ENCODE measurements around the gene WDR64.
"Not testable (repeated sequence)": the region's sequence is repeated elsewhere in the genome, so short reads cannot be mapped to it uniquely, and the experiment has no call there.

Gene WDR64

DNA sequence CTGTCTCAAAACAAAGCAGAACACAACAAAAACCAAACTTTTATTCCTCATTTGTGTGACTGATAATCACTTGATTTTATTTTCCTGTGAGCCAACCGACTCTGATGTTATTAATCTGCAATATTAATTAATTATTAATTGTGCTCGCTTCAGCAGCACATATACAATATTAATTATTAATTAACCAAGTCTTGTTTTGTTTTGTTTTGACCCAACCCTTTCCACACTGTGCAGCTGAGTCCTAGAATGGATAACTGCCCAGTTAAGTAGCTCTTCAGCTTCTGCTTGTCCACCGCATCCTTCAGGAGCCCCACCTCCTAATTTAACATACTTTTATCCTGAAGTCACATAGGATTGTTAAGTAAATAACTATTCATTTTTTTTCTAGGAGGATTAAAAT, 148.6 kb downstream of the WDR64 start:
- no peak for DNase-seq (ENCODE audit: low read depth)

GRCh38 chr1:241802863-241803262, 150.8 kb downstream of the WDR64 start:
- DNase-seq (ENCODE audit: low read depth), result no peak

GRCh38 chr1:241804706-241805105, 152.6 kb downstream of the WDR64 start:
- not testable (repeated sequence) for DNase-seq (ENCODE audit: low read depth)

- DNase-seq (ENCODE audit: low read depth), result no peak
Measured at GRCh38 chr1:241808265-241808664, 156.2 kb downstream of the WDR64 start.

- DNase-seq (ENCODE audit: low read depth), result no peak
Measured at GRCh38 chr1:241810769-241811405, 158.8 kb downstream of the WDR64 start.

DNA sequence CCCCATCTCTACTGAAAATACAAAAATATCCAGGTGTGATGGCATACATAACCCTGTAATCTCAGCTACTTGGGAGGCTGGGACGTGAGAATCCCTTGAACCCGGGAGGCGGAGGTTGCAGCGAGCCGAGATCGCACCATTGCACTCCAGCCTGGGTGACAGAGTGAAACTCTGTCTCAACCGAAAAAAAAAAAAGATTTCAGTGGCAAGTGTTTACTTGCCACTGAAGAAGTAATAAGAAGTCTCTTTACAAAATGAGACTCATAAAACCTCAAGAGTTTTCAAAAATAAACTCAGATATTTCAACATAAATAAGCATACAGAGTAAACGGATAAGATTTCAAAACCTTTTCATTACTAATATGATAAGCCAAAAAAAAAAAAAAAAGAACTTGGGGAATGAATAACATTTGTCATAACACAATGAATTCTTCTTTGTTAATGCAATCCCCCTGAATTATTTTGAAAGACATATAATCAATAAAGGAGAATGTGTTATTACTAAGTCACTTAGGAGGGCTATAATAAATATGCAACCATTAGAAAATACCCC, 161.8 kb downstream of the WDR64 start:
- DNase-seq (ENCODE audit: low read depth), result no peak

GRCh38 chr1:241816008-241816407, 163.9 kb downstream of the WDR64 start:
- DNase-seq (ENCODE audit: low read depth), result no peak

DNA sequence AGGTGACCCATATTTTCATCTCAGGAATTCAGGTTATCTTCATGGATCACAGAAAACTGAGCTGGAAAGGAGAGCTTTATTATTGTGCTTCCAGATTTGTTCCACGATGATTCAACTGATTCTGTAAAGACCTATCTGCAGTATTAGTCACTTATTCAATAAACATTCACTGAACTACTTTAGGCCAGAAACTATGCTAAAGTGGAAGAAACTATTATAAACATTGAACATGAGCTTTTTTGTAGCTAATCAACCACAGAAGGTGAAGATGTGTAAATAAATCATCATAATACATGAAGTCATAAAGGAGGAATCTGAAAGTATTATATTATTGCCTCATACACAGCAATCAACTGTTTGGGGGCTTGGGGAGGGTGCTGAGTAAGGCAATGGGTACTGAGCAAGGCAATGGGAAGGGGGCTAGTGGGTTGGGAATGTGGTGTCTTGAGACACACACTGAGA, 165.3 kb downstream of the WDR64 start:
- peak; percentile 85 for DNase-seq (ENCODE audit: low read depth)

- DNase-seq (ENCODE audit: low read depth), result no peak
Measured at GRCh38 chr1:241817956-241818612, 166.0 kb downstream of the WDR64 start.

DNA sequence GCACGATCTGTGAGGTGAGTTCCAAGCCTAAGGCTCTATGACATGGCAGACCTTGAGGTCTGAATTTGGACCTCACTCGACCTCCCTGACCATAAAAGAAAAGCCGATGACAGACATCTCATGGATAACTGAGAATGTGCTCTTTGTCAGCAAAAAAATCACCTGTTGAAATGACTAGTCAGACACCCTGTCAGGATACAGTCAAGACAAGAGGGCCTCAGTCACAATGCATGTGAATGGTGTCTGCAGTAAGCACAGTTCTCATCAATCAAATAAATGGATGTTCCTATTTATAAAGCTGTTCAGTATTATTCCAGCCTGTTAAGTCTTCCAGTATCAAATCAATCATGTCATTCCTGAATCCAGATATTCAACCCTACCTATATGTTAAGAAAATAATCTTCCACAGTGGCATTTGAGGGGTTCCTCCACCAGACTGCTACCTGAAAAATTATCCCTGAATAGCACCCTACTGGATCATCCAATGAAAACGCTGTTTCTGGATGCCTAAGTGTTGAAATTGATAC, 167.3 kb downstream of the WDR64 start:
- no peak for DNase-seq (ENCODE audit: low read depth)

DNA sequence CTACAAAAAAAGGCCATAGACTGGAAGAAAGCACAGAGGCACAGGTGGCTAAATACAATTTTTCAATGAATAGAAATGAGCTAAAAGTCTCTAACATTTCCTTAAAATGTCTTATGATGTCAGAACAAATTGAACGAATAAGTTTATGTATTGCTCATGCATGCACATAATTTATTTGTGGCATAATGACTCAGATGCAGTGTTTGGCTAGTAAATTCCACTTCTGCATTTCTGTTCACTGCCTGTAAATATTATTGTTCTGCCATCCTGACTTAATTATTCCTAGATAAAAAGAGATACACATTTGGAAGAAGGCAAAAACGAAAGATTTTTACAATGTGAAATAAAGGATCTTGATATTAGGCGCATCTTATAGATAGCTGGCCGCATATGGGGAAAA, 169.3 kb downstream of the WDR64 start:
- peak; percentile 82 for DNase-seq (ENCODE audit: low read depth)

DNA sequence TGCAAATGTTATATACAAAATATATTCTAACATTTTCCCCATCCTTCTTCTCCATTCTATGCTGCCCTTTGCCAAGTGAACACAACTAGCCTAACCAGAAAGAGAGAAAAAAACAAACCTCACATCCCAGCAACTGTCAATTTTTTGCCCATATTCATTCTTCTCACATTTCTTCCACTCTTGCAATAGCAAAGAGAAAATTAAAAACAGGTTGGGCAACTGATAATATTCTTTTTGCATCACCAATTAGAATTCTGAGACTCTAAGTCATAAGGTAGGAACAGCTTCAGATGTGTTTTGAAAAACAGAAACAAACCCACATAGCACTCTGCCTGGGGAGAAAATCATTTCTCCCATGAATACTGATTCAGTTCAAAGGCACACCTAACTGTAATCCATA, 170.8 kb downstream of the WDR64 start:
- DNase-seq (ENCODE audit: low read depth), result no peak

- no peak for DNase-seq (ENCODE audit: low read depth)
Measured at GRCh38 chr1:241823925-241824324, 171.8 kb downstream of the WDR64 start.

DNA sequence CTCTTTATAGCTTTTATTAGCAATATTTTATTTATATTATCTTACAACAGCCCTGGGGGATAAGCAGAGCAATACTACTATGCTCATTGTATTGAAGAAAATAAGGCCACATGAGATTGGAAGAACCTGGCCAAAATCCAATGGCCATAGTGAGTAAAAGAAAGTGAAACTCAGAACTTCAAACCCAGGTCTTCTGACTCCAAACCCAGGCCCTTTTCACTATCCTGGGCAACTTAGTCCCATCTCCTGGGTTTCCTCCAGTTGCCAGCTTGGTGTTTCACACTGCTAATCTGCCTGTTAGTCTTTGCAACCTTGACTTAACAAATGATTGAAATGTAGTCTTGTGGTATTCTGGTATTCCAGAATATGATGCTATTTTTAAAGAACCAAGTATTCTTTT, 173.5 kb downstream of the WDR64 start:
- DNase-seq (ENCODE audit: low read depth), result peak; percentile 52

DNA sequence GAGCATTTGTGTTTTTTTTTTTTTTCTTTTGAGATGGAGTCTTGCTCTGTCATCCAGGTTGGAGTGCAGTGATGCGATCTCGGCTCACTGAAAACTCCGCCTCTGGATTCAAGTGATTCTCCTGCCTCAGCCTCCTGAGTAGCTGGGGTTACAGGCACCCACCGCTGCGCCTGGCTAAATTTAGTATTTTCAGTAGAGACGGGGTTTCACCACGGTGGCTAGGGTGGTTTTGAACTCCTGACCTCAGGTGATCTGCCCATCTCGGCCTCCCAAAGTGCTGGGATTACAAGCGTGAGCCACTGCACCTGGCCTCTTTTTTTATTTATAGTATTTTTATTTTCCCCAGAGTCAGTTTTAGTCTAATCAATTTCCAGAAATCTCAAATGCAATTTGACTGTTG, 174.5 kb downstream of the WDR64 start:
- not testable (repeated sequence) for DNase-seq (ENCODE audit: low read depth)

- DNase-seq (ENCODE audit: low read depth), result no peak
Measured at GRCh38 chr1:241827264-241827663, 175.2 kb downstream of the WDR64 start.

GRCh38 chr1:241828463-241829021, 176.5 kb downstream of the WDR64 start:
- peak; percentile 76 for DNase-seq (ENCODE audit: low read depth)

DNA sequence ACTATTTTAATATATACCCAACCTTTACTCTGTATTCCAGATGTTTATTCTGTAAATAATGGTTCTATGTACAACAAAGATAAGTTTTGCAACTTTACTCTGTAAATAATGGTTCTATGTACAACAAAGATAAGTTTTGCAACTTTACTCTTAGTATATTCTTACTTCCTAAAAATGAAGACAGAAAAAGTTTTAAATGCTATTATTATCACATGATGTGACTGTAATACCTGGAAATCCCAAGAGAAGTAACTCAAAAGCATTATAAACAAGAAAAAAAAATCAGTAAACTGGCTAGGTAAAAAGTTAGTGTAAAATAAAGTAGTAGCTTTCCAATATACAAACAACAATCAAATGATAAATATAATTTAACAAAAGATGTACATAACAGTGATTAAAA, 177.4 kb downstream of the WDR64 start:
- DNase-seq (ENCODE audit: low read depth), result no peak

DNA sequence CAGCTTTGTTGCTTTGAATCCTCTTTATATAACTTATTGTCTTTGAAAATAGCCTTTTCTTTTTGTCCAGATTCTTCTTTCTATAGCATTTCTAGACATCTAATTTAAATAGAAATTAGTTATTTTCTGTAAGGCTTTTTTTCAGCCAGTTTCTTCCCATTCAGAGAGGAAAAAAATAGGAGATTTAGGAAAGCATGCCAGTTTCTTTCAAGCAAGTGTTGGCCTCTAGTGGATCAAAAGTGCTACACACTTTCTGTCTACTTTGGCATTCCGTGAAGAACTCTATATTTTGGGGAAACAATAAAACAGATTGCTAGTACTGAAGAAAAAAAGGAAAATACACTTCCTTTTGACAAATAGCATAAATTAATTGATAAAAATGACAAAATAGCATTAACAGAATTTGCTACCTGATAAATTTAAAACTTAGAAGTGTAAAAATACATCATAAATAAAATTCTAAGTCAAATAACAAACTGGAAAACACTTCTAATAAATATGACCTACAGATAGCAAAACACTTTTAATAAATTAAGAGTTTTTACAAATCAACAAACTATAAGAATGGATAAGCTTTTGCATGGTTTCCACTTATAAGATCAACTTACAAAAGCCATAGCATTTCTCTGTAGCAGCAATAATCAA, 182.8 kb downstream of the WDR64 start:
- DNase-seq (ENCODE audit: low read depth), result peak; percentile 66

GRCh38 chr1:241836941-241837340, 184.9 kb downstream of the WDR64 start:
- no peak for DNase-seq (ENCODE audit: low read depth)

DNA sequence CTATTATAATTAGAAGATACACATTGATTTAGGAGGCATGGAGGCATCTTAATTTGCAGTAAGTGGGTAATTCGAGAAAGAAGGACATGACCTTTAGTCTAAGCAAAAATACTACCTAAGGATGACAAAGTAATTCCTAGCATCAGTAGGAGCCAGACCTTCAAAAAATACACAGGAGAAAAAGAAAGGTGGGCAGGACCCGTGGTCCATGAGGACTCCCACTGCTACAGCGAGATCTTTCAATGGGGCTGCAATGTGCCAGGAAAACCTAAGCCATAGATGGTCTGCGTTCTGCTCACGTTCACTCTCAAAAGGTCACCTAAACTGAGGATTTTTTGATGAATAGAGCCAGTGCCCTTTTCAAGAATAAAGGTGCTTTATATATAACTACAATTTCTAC, 185.3 kb downstream of the WDR64 start:
- DNase-seq (ENCODE audit: low read depth), result no peak

GRCh38 chr1:241837901-241838300, 185.8 kb downstream of the WDR64 start:
- peak; percentile 98 for DNase-seq (ENCODE audit: low read depth)
